NOMO-1 treated with dmso at 0.1 percent for 144 hours (cell line): Measurements from ENCODE around the gene DARS1.

ENCODE experiments used
- DNase-seq: peaks from one replicate; lab custom pipeline; 2025; ENCODE audit not compliant: unreplicated experiment; lab: John Stamatoyannopoulos, UW

DARS1 gene

GRCh38 chr2:135985018-135985825 is at the start of gene DARS1:
Gene DARS1 (minus strand): TSS chr2:135985626. CDS start chr2:135985468, 158 bp downstream.
- DNase-seq: peak; percentile 84

DNA sequence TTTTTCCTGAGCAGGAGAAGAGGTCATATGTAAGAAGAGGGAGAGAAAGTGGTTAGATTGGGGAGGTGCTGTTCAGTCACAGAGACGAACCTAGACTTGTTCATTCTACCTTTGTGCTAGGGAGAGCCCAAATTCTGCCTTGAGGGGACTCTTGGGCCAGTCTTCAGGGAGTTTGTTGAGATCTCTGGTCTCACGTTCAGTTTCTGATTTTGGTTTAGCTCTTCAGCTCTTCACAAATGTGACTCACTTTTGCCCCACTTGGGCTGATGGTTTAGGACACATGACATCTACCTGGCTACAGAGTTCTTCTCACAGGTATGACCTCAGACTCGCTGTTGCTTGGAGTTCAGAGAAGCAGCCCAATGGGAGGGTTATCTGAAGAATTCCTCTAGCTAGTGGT is 49.2 kb upstream of the DARS1 start:
- DNase-seq: no peak

- DNase-seq: no peak
Measured at GRCh38 chr2:136032817-136033535, 47.5 kb upstream of the DARS1 start.

- DNase-seq: no peak
Measured at GRCh38 chr2:136032192-136032591, 46.8 kb upstream of the DARS1 start.

DNA sequence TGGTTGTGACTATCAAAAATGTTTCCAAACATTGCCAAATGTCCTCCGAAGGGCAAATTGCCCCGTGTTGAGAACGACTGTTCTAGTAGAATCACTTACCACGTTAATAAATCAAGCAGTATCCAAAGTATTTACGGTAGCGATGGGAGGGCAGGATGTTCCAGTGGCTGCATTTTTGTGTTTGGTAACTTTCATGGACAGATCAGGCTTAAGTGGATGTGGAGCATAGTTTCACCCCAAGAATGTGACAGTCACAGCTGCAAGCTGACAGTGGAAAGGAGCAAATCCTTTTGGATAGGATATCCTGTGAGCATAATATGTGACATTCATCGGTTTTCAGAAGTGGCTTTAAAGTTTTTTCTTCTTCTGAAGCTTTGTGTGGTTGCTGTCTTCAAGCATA is 46.3 kb upstream of the DARS1 start:
- DNase-seq: no peak

- no peak for DNase-seq
Measured at GRCh38 chr2:136030406-136030805, 45.0 kb upstream of the DARS1 start.

- no peak for DNase-seq
Measured at GRCh38 chr2:136029149-136029548, 43.7 kb upstream of the DARS1 start.

DNA sequence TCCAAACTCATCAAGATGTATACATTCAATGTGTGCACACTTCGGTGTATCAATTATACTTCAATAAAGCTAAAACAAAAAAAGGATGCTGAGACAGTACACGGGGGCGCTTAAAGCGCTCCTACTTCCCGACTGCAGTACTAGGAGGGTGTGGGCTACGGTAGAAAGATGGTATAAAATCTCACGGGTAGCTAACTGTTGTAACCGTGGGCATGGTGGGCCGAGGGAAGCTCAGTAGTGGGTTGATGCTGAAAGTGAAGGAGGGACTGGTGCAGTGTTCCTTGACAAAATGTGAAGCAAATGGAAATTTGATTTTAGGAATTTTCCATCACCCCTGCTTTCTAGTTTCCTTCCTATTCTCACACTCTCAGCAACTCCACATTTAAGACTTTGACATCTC is 42.6 kb upstream of the DARS1 start:
- DNase-seq: no peak

GRCh38 chr2:136027112-136027511 is 41.7 kb upstream of the DARS1 start:
- no peak for DNase-seq

DNA sequence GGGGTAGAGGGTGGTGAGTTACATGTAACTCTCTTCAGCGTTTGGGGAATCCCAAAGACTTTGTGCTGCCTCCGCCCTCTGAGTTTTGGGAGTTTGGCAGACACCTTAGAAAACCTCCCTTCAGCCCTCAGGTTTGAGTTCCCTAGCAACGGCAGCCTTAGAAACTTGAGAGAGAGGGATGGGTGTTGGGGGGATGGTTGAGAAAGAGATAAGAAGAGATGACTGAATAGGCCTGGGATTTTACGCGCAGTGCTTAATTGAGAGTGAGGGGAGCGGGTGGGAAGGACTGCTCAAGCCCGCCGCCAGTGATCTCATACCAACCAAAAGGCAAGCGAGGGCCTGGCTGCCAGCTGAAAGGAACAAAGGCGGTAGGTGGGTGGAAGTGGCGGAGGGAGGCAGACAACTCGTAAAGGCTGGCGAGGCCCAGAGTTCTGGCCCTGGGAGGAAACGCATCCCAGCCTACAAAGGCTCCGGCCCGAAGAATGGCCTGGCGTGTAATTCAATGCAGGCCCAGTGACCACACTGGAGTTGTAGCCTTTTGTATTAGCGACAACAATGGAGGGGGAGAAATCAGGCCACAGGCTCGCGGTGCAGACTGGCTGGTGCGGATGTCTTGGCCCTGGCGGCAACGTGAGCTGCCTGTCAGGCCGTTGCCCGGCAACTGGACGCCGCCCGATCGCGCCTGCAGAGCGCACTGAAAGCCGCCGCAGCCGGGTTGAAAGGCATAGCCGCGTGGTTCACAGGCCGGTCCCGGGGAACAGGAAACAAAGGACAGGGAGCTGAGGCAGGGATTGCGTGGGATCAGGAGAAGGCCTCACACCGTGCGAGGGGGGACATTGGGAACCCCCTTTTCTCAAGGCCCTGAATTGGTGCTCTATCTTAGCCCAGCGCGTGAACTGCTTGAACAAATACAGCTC is 39.9 kb upstream of the DARS1 start:
- DNase-seq: no peak

DNA sequence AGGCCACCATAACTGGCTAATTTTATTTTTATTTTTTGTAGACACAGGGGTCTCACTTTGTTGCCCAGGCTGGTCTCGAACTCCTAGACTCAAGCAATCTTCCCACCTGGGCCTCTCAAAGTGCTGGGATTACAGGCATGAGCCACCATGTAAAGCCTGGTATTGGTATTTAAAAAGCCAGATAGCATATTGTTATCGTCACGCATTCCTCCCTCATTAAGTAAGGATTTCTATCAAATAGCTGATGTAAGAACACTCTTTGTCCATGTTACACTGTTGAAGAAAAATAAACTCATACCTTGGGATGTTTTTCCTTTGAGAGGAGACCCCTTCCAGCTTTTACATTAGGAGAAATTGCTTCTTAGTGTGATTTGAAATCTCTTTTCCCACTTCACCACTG is 39.2 kb upstream of the DARS1 start:
- DNase-seq: no peak

GRCh38 chr2:136024185-136024584 is 38.8 kb upstream of the DARS1 start:
- DNase-seq: no peak

GRCh38 chr2:136023416-136023815 is 38.0 kb upstream of the DARS1 start:
- DNase-seq: peak; percentile 37

- DNase-seq: peak; percentile 95
Measured at GRCh38 chr2:136022396-136023146, 37.1 kb upstream of the DARS1 start.

GRCh38 chr2:136021976-136022375 is 36.5 kb upstream of the DARS1 start:
- DNase-seq: no peak

DNA sequence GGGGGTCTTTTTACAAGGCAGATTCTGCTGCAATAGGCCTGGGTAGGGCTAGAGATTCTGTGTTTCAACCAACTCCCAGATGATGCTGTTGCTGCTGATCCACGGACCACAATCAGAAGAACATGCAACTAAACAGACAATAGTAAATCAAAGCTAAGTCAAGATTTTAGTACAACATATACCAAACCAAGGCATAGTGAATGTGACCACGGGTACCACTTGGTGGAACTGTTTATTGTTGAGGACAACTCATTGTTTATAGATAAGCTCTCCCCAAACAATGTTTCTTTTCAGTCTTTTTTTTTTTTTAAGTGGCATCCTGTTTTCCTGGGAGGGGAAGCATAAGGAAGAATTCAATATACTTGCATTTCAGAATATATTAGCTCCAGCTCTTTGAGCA is 36.0 kb upstream of the DARS1 start:
- DNase-seq: no peak

DNA sequence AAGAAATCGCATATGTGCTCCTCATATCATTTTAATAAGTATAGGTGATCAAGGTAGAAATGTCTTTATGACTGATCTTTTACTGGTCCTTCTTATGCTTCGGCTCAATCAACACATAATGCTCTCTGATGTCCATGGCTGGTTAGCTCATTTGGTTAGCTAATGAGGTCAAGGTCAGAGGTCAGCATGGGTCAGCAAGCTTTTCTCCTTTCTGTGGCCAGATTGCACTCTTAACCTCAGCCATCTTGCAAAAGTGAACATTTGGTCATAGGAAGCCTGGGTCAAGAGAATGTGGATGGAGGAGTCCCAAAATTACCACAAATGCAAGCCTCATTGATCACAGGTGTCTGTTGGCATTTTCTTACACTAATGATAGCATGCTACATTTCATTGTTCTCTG is 35.4 kb upstream of the DARS1 start:
- DNase-seq: no peak

DNA sequence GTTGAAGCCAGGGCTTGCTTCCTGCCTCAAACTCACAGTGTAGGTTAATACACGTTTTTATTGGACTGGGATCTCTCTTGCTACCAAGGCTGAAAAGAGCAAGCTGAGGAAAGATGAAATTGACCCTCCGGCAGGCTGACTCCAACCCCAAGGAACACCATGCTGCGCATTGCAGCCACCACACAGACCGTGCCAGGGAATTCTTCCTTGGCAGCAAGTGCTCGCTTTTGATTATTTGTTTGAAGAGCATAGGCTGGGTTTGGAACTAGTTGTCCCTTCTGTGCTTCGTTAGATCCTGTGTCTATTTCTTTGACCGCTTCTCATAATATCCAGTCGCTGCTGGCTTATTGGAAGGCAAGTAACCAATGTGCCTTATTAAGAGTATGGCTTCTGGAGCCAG is 34.4 kb upstream of the DARS1 start:
- no peak for DNase-seq

DNA sequence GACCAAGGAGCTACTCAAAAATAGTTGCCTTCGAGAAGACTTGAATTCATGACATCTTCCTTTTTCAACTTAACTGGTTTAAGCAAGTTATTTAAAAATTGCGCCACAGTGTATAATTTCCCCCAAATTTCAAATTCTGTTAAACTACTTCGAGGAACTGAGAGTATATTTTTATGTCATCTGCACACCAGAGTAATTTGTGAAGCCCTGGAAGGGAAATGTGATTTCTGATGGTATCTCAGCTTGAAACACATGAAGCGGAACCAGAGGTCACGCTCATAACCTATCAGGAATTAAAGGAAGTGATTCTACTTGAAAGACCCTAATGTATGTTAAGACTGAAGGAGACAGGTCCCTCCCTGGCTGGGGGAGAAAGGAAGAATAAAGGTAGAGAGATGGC is 33.9 kb upstream of the DARS1 start:
- peak; percentile 79 for DNase-seq

DNA sequence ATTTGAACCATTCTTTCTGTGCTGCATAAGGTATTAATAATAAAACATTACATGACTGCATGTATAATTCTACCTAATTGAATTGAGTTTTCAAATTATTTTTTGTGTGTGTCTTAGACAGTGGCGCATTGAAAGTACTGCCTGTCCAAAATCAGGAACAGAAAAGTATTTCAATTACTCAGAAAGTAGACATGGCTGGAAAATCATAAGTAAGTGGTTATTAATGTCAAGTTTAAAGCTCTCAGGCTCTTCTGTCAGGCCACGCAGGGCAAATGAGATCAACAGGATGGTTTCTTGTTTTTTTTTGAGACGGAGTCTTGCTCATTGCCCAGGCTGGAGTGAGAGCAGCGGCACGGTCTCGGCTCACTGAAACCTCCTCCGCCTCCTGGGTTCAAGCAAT is 32.4 kb upstream of the DARS1 start:
- no peak for DNase-seq

GRCh38 chr2:136016836-136017235 is 31.4 kb upstream of the DARS1 start:
- DNase-seq: peak; percentile 42
